Body of pancreas (tissue), 4 donors: ENCODE data around the gene CLEC2D. TPM values are rescaled to one million over a fixed set of nuclear protein-coding genes. Genes with fewer than 3 reads are reported as not detected.
A peak's percentile ranks its signal among the peaks of the same experiment; 100 is the strongest.

Source experiments
- ATAC-seq: fragments of 150-250 bp; one replicate; pipeline ENCODE4 v1.9.1; 2016
- DNase-seq, 4 donors: peaks; one replicate each; pipeline ENCODE4 v3.0.0-alpha.2; 2019
- H3K27ac ChIP-seq, 4 donors: fragments of 200-600 bp; sonication (generic); 1 replicate in 3 of 4; 2 replicates in 1 of 4; pipeline versions ENCODE4 v1.5.1 to v1.6.1; 2016 to 2019; ENCODE audit warnings: mild to moderate bottlenecking in 1 of 4, mixed read lengths in 1 of 4, moderate library complexity in 1 of 4
- H3K27me3 ChIP-seq, 2 donors: fragments of 200-600 bp; sonication (generic); one replicate each; pipeline ENCODE4 v1.6.0; 2016; ENCODE audit warnings: mild to moderate bottlenecking in 1 of 2
- H3K36me3 ChIP-seq, 2 donors: fragments of 200-600 bp; sonication (generic); replicated peaks in 1 of 2; 2 replicates each; pipeline ENCODE4 v1.5.1; 2016; ENCODE audit warnings: low read depth in 2 of 2; ENCODE audit not compliant: insufficient read depth in 1 of 2
- H3K4me1 ChIP-seq: fragments of 200-600 bp; sonication (generic); one replicate; pipeline ENCODE4 v1.6.0; 2016
- H3K4me3 ChIP-seq, 2 donors: fragments of 200-600 bp; sonication (generic); 1 replicate in 1 of 2; 2 replicates in 1 of 2; pipeline ENCODE4 v1.5.1; 2016 to 2019
- H3K9me3 ChIP-seq, 3 donors: fragments of 200-600 bp; sonication (generic); 1 replicate in 2 of 3; 2 replicates in 1 of 3; pipeline ENCODE4 v1.5.1; 2016
- POLR2A ChIP-seq, 3 donors: fragments of 450-650 bp; IDR thresholded peaks; one replicate each; pipeline ENCODE4 v1.6.1; 2016; ENCODE audit warnings: antibody characterized with exemption in 3 of 3, mild to moderate bottlenecking in 2 of 3
- WGBS, 2 donors: methylation state at CpG; one replicate each; pipeline ENCODE4 v1.1.5; 2017; 5-methylcytosine and 5-hydroxymethylcytosine counted together
- intact Hi-C: fragments of 100-400 bp; cut with DNase I; formaldehyde crosslinking; loops from one replicate; pipeline ENCODE4 v1.15.1; 2023
- total RNA-seq, 2 donors: library from RNA; depleted of rRNA; stranded (reverse); fragments of >200 nt; gene quantifications; one replicate each; pipeline ENCODE4 v1.1.0, GENCODE V29; 2016
- TF ChIP-seq, protein P1 (sequence below), 7 experiments: fragments of 450-650 bp in 4 of 7; fragments of 200-600 bp in 3 of 7; sonication (generic) in 3 of 7; IDR thresholded peaks; one replicate each; pipeline ENCODE4 v1.5.1; 2016 to 2019; ENCODE audit warnings: antibody characterized with exemption in 7 of 7

The CLEC2D gene
- total RNA-seq, 2 donors from 2014 or later, result 5.3 to 7.5 TPM

DNA sequence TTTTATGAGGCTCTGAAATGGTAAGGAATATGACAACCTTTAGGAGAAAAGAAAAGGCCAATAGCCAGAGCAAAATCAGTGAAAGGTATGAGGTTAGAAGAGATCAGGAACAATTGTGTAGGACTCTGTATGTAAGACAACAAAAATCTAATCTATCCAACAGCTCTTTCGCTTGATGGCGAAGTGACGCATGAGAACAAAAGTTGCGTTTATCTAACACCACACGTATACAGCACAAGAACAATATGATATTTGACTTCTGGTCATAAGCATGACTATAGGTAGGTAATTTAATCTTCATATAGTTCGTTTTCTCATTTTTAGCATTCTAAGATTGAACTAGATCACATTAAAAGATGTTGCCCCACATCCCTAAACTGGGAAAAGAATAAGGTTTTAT, 61.9 kb downstream of the CLEC2D start:
- H3K9me3 ChIP-seq, result no peaks in the 10 kb centered on the region
- no peaks in the 10 kb centered on the region for H3K27me3 ChIP-seq
- WGBS, 2 donors, result 63 to 68% methylated on average over 6 of the region's 6 CpGs
- ATAC-seq, result no peak
- no peak overlapping the region for H3K4me3 ChIP-seq
- no peaks in the 10 kb centered on the region for H3K36me3 ChIP-seq
- intact Hi-C loops, result no loop called here
- no peak for DNase-seq
- H3K4me1 ChIP-seq, result no peaks in the 10 kb centered on the region
- H3K27ac ChIP-seq, result peak overlapping the region in 1 of 4 donors; percentile 10
- TF ChIP-seq, protein P1, sequence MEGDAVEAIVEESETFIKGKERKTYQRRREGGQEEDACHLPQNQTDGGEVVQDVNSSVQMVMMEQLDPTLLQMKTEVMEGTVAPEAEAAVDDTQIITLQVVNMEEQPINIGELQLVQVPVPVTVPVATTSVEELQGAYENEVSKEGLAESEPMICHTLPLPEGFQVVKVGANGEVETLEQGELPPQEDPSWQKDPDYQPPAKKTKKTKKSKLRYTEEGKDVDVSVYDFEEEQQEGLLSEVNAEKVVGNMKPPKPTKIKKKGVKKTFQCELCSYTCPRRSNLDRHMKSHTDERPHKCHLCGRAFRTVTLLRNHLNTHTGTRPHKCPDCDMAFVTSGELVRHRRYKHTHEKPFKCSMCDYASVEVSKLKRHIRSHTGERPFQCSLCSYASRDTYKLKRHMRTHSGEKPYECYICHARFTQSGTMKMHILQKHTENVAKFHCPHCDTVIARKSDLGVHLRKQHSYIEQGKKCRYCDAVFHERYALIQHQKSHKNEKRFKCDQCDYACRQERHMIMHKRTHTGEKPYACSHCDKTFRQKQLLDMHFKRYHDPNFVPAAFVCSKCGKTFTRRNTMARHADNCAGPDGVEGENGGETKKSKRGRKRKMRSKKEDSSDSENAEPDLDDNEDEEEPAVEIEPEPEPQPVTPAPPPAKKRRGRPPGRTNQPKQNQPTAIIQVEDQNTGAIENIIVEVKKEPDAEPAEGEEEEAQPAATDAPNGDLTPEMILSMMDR (IDR thresholded peaks at IDR 0.05), result no peak
- TF ChIP-seq POLR2A (IDR thresholded peaks at IDR 0.05), result no peak

DNA sequence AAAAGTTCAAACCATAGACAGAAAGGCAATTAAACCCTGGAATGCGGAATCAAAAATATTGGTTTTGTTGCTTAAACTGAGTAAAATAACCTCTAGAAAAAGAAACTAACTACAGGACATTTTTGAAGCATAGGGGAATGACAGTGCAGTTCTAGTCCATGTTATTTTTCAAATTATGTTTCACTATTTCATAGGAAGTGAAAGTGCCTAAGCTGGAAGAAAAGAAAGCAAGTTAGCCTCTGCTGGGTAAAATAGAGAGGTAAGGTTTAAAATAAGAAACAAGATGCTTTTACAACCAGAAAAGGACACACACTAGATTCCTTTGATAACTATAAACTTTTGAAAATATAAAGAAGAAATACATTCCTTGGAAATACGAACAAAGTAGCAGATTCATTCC, 62.3 kb downstream of the CLEC2D start:
- intact Hi-C loops, result no loop called here
- no peak for ATAC-seq
- DNase-seq, result no peak
- Histone ChIP-seq H3K4me1 (no peaks in the 10 kb centered on the region), H3K9me3 (no peaks in the 10 kb centered on the region), H3K4me3 (no peak overlapping the region), H3K27me3 (no peaks in the 10 kb centered on the region), H3K36me3 (no peaks in the 10 kb centered on the region), H3K27ac (peak overlapping the region in 1 of 4 donors; percentile 10)
- WGBS, 2 donors, result 67 to 71% methylated on average over 2 of the region's 2 CpGs
- TF ChIP-seq POLR2A (IDR thresholded peaks at IDR 0.05), result no peak
- TF ChIP-seq, protein P1 (IDR thresholded peaks at IDR 0.05), result no peak

GRCh38 chr12:9732921-9733461, 63.5 kb downstream of the CLEC2D start, which contains the start of gene CLECL1:
Gene CLECL1 (minus strand): TSS chr12:9733097.
- Histone ChIP-seq H3K9me3 (no peaks in the 10 kb centered on the region), H3K4me3 (no peak within 1 kb of the TSS), H3K27me3 (no peaks in the 10 kb centered on the region), H3K4me1 (no peaks in the 10 kb centered on the region), H3K27ac (peak within 1 kb of the TSS in 1 of 4 donors; percentile 10), H3K36me3 (no peaks in the 10 kb centered on the region)
- ATAC-seq (no peak), DNase-seq (no peak)
- intact Hi-C loops, result no loop called here
- TF ChIP-seq, protein P1 (IDR thresholded peaks at IDR 0.05), result no peak
- no peak for TF ChIP-seq POLR2A (IDR thresholded peaks at IDR 0.05)
- WGBS, 2 donors, result 64 to 72% methylated on average over 8 of the region's 8 CpGs

DNA sequence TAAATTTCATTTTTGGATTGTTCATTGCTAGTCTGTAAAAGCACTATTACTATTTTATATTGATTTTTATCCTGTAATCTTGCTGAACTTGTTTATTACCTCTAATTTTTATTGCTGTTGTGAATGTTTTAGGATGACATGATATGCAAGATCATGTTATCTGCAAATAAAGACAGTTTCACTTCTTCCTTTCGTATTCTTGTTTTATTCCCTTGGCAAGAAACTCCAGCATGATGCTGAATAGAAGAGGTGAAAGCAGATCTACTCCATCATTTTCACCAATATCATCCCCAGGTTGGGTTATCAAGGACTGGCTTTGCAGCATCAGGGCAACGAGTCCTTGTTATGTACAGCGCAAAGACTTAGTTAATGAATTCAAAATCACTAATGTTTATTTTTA, 66.1 kb downstream of the CLEC2D start:
- no peaks in the 10 kb centered on the region for H3K9me3 ChIP-seq
- TF ChIP-seq, protein P1 (IDR thresholded peaks at IDR 0.05), result no peak
- no peak for TF ChIP-seq POLR2A (IDR thresholded peaks at IDR 0.05)
- H3K4me1 ChIP-seq, result no peaks in the 10 kb centered on the region
- no peaks in the 10 kb centered on the region for H3K36me3 ChIP-seq
- H3K27ac ChIP-seq, result no peak overlapping the region
- DNase-seq (no peak), ATAC-seq (no peak)
- 75 to 83% methylated on average over 3 of the region's 3 CpGs for WGBS, 2 donors
- no peak overlapping the region for H3K4me3 ChIP-seq
- intact Hi-C loops, result no loop called here
- H3K27me3 ChIP-seq, result no peaks in the 10 kb centered on the region
